Activated CD8-positive, alpha-beta memory T cell treated with anti-CD3 and anti-CD28 coated beads, Interleukin-2, amount 50 U/mL, for 4 hours (primary cell): Measurements from ENCODE around the gene RPL23.
"Not testable (repeated sequence)": the region's sequence is repeated elsewhere in the genome, so short reads cannot be mapped to it uniquely, and the experiment has no call there.

Source experiments
- DNase-seq: peaks from one replicate; pipeline ENCODE4 v3.0.0-alpha.2; 2020

Gene RPL23

DNA sequence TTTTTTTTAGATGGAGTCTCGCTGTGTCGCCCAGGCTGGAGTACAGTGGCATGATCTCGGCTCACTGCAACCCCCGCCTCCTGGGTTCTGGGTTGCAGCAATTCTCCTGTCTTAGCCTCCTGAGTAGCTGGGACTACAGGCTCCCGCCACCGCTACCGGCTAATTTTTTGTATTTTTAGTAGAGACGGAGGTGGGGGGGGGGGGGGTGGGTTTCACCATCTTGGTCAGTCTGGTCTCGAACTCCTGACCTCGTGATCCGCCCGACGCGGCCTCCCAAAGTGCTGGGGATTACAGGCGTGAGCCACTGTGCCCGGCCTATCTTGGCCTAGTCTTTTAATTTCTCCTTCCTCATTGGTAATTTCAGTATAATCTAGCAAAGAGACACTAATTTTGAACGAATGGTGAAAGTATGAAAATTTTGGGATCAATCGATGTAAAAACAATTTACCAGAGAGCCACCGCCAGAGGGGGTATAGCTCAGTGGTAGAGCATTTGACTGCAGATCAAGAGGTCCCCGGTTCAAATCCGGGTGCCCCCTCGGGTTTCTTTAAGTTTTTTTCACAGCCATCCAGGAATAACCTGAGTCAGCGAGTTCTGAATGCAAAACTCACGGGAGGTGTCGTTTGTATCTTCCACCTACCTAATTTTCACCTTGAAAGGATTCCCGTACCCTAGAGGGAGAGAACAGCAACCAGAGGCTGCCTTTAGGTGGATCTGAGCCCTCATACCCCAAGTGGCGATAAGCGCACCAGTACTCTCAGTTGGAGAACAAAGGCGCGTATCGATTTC, 13.9 kb upstream of the RPL23 start:
- peak; percentile 68 for DNase-seq

GRCh38 chr17:38864636-38865398, 11.3 kb upstream of the RPL23 start:
- DNase-seq = no peak

- DNase-seq = no peak
Measured at GRCh38 chr17:38861399-38861843, 7.9 kb upstream of the RPL23 start.

GRCh38 chr17:38857271-38857670, 3.8 kb upstream of the RPL23 start:
- DNase-seq = no peak

GRCh38 chr17:38855101-38855714, 1.7 kb upstream of the RPL23 start:
- DNase-seq = not testable (repeated sequence)

DNA sequence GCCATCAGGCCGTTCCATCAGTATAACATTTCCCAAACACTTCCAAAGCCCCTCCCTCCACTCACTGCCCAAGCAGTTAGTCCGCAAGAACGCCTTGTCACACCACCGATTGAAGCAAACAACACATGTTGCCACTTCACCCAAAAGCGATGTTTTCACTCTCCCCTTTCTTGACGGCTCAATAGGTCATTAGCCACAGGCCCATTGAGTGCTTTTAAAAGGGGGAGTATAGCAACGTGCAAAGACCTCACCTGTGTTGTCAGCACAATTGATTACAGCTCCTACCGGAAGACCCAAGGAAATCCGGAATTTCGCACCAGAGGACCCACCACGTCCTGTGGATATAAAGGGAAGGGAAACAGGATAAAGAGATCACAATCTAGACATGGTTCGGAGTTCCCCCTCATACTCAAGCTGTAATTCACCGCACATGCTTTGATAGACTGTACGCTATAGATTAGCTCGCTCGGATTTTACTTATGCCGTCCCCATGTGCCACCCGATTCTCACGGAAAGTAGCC, 690 bp downstream of the RPL23 start:
- no peak for DNase-seq

DNA sequence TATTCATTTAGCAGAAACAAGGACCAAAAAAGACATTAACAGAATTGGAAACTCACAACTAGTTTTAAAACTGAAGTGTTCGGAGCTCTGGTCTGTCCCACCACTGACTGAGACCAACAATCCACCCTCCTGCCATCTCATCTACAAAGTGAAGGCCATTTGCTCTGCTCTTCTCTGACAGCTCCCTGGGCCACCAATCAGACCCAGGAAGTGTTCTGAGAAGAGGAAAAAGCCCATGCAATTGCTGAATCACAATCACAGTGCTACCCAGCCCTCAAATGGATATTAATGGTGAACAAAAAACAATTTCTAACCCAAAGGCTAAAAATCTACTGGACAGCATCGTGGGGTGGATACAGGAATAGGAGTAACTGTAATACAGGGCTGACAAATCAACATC, 2.1 kb downstream of the RPL23 start:
- DNase-seq = no peak

GRCh38 chr17:38850374-38850773, 3.1 kb downstream of the RPL23 start:
- DNase-seq = no peak

DNA sequence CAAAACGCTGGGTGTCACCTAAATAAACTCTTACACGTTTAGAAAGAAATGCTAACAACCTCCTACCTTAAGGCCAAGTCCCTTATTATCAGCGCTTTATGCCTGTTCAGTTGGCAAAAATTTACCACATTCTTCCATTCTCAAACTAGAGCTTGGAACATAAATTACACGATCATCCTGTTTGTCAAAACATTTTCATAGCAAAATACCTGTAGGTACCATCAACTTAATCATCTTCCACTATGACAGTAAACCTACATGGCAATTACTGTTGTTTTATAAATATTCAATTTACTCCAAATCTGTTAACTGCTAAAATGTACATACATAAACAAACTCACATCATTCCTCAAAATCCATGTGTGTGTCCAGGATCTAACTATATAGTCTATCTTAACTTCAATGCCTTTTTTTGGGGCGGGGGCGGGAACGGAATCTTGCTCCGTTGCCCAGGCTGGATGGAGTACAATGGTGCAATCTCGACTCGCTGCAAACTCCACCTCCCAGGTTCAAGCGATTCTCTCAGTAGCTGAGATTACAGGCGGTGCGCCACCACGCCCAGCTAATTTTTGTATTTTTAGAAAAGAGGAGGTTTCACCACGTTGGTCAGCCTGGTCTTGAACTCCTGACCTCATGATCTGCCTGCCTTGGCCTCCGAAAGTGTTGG, 4.4 kb downstream of the RPL23 start:
- DNase-seq = no peak

DNA sequence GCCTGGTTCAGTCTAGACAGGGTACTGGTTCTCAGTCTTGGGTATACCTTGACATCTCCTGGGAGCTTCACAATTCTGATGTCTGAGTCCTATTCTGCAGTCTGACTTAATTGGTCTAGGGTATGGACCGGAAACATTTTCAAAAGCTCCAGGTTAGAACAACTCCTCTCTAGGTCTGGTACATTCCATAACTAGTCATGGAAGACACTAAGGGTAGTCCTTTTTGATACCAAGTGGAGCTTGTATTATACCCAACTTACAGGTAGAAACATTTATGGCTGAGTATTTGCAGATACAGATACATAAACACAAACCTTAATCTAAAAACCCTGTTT, 5.0 kb downstream of the RPL23 start:
- no peak for DNase-seq

- no peak for DNase-seq
Measured at GRCh38 chr17:38844261-38844757, 9.2 kb downstream of the RPL23 start.

GRCh38 chr17:38825762-38826247, 27.7 kb downstream of the RPL23 start:
- no peak for DNase-seq

DNA sequence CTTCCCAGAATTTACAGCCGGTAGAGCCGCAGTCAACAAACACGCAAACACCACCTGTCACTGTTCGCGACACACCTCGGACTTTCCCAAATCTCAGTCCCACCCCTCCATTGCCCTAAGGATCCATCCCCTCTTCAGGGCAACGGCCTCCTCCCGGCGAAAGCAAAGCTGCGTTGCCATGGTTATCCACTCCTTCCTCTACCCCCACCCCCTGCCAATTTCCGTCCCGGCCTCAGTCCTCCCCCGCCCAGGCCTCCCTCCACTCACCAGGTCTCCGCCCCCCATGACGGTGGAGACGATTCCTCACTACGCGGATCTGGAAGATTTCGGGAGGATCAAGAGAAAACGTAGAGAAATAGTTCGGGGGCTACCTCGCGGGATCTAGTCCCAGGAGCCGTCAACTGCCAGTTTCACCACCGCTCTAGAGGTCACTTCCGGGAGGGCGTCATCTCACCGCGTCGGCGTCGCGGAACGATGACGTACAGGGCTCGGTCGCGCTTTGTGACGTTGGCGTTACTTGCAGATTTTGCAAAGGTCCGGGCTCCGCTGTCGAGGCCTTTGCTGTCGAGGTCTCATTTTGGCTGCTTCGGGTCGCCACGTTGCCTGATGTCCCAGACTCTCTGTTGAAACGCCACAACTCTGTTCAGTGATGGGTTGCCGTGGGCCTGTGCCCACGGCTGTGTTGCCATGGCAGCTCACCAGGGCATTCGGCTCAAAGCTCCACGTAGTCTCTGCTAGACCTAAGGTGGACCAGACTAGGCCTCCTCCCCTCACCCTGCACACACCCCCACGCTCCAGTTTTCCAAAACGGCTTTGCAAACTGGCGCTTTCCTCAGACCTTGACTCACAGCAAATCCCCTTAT, 28.4 kb downstream of the RPL23 start, which contains the start of gene CWC25:
Gene CWC25 (minus strand): TSS at position 423 of the 863 bp plus-strand sequence. CDS start 138 bp downstream, at position 285.
- peak; percentile 94 for DNase-seq

DNA sequence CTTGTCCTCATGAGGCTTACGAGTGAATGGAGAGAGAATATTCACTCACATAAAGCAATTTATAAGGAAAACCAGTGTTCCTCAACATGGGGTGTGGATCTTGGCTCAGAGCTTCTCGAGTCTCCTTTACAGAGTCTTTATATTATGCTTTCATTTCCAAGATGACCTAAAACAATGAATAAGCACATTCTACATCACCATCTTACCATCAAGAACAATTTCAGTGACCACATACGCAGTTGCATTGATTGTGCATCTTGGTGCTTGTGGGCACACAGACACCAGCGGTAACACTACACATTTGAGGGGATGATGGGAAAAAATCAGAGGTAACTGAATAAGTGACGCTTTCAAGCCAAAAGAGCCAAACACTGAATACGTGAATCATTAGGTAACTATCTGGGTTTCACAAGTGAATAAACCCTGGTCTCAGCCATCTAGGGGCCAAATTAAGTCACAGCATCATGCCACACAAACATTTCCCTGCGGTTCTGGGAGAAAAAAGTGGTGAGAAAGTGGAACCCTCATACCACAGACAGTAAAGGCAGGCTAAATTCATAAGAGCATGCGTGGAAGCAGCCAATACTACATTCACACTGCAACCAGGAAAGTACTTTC, 37.8 kb downstream of the RPL23 start:
- DNase-seq = no peak

DNA sequence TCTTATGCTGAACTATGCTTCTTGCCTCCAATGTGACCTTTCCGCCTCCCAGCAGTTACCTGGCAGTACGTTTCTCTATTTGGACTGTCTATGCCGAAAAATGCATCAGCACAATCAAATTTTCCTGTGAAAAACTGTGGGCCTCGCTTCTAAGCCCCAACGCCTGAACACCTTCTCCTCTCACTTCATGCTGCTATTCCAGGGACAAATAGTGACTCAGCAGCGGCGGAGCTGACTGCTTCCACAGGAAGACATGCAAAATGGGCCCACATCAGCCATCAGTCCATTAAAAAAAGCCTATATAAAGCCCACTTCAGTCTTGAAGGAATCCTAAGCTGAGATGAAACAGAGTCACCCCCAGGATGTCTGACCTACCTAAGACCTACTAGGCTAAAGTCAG, 43.7 kb downstream of the RPL23 start:
- no peak for DNase-seq

DNA sequence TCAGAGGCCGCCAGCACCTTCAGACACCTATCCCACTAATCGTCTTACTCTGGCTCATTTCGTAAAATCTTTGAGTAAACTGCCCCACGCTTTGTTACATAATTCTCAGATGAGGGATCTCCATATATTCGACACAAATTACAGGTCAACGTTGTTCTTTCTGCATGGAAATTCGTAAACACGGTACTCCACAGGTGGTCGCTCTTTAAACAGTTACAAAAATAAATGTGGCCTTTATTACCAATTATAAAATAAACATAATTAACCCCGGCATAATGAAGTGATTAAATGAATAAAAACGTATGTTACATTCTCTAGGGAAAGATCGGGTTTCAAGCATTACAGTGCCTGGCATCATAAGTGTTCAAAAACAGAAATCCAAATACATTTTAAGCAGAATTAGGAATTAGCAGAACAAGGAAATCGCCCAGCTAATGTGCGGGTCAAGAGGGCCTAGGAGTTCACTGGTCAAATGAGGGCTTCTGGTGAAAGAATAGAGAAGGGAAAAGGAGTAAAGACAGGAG, 53.2 kb downstream of the RPL23 start:
- DNase-seq = no peak

- peak; percentile 80 for DNase-seq
Measured at GRCh38 chr17:38799501-38800236, 53.9 kb downstream of the RPL23 start, which contains the start of gene PIP4K2B. TSS of gene PIP4K2B (minus strand) at chr17:38799556. CDS start at chr17:38799424, 132 bp downstream.

DNA sequence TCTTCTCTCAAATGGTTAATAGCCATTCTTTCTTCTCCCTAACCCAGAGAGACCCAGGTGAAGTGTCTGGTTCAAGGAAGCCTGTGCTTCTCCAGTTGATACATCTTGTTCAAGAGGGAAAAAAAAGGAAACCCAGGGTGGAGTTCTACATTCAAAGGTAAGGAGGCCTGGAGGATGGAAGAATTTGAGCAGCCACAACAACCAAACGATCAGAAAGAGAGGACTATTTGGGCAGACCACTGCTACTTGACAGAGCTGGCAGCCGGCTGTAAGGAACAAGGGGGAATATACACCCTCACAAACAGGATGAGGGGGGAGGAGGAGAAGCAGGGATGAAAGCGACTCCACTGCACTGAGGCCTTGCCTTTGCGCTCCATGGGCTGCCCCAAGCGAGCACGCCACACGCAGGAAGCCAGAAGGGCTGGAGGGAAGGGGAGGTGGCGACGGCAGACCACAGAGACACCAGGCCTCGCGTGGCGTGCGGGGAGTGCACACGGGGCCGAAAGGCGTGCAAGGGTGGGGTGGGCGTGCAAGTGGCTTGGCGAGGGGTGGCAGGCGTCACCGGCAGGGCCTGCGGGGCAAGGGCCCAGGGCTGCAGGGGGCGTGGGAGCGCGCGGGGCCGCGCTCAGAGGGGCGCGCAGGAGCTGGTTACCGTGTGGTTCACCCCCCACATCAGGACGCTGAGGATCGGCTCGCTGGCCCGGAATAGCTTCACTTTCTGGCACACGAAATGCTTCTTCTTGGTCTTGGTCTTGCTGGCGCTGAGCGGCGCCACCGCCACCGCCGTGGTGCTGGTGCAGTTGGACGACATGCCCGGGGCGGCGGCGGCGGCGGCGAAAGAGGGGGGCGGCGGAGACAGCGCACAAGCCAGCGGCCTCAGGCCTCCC, 54.7 kb downstream of the RPL23 start:
- peak; percentile 52 for DNase-seq
